Left ventricle myocardium inferior (tissue), 1 donor: ENCODE data around the gene NRROS. TPM values are rescaled to one million over a fixed set of nuclear protein-coding genes. Genes with fewer than 3 reads are reported as not detected.
A peak's percentile ranks its signal among the peaks of the same experiment; 100 is the strongest.

ENCODE experiments used
- DNase-seq: peaks from one replicate; pipeline ENCODE4 v3.0.0-alpha.2; 2020
- H3K27ac ChIP-seq: fragments of 200-600 bp; replicated peaks from 2 replicates; pipeline ENCODE4 v1.8.0; 2021
- H3K27me3 ChIP-seq: fragments of 200-600 bp; 2 replicates; pipeline ENCODE4 v1.8.0; 2021; ENCODE audit warnings: low read depth
- H3K36me3 ChIP-seq: fragments of 200-600 bp; 2 replicates; pipeline ENCODE4 v1.8.0; 2021
- H3K4me1 ChIP-seq: fragments of 200-600 bp; 2 replicates; pipeline ENCODE4 v1.8.0; 2021
- H3K4me3 ChIP-seq: fragments of 200-600 bp; 2 replicates; pipeline ENCODE4 v1.8.0; 2021; ENCODE audit warnings: mild to moderate bottlenecking, moderate library complexity
- H3K9me3 ChIP-seq: fragments of 200-600 bp; replicated peaks from 2 replicates; pipeline ENCODE4 v1.8.0; 2021
- CTCF ChIP-seq: fragments of 200-600 bp; IDR thresholded peaks from 2 replicates; pipeline ENCODE4 v1.8.0; 2021; ENCODE audit warnings: antibody characterized with exemption, mild to moderate bottlenecking, borderline replicate concordance
- intact Hi-C: fragments of 100-400 bp; cut with micrococcal nuclease; formaldehyde crosslinking; loops from one replicate; pipeline ENCODE4 v1.11.0; 2022
- total RNA-seq: library from RNA; stranded (reverse); fragmentation: NEBNext Ultra II Directional; extraction: Animal tissue kit (Norgen Biotek cat#: 25700); gene quantifications from one replicate; pipeline ENCODE4 v1.2.1, GENCODE V29; 2021
- donor health status: DM: no; HTN: yes; CAD: no; lungs with severe emphysema.

Gene NRROS
- total RNA-seq, 1 donor from 2014 or later = 2.4 TPM

GRCh38 chr3:196620161-196620604 is 19.3 kb upstream of the NRROS start:
- no peaks in the 10 kb centered on the region for H3K9me3 ChIP-seq
- intact Hi-C loops = no loop called here
- no peak for TF ChIP-seq CTCF
- no peak for DNase-seq
- H3K36me3 ChIP-seq = no peaks in the 10 kb centered on the region
- H3K27ac ChIP-seq = peak overlapping the region; percentile 64
- H3K27me3 ChIP-seq = no peaks in the 10 kb centered on the region
- H3K4me3 ChIP-seq = no peak overlapping the region
- peaks cover 7% of the 10 kb centered on the region for H3K4me1 ChIP-seq

- Histone ChIP-seq H3K27ac (peak overlapping the region; percentile 64), H3K36me3 (no peaks in the 10 kb centered on the region), H3K9me3 (no peaks in the 10 kb centered on the region), H3K4me3 (no peak overlapping the region), H3K4me1 (peaks cover 7% of the 10 kb centered on the region), H3K27me3 (no peaks in the 10 kb centered on the region)
- no peak for TF ChIP-seq CTCF
- no peak for DNase-seq
- intact Hi-C loops = no loop called here
Observed at GRCh38 chr3:196620684-196621083, 18.8 kb upstream of the NRROS start.

- intact Hi-C loops = no loop called here
- TF ChIP-seq CTCF = no peak
- Histone ChIP-seq H3K4me1 (peaks cover 7% of the 10 kb centered on the region), H3K4me3 (no peak overlapping the region), H3K27ac (no peak overlapping the region), H3K27me3 (no peaks in the 10 kb centered on the region), H3K9me3 (no peaks in the 10 kb centered on the region), H3K36me3 (no peaks in the 10 kb centered on the region)
- DNase-seq = no peak
Observed at GRCh38 chr3:196621611-196622010, 17.9 kb upstream of the NRROS start.

- Histone ChIP-seq H3K27ac (peak overlapping the region; percentile 62), H3K9me3 (no peaks in the 10 kb centered on the region), H3K27me3 (no peaks in the 10 kb centered on the region), H3K4me3 (no peak overlapping the region), H3K4me1 (peaks cover 7% of the 10 kb centered on the region), H3K36me3 (no peaks in the 10 kb centered on the region)
- no peak for DNase-seq
- no peak for TF ChIP-seq CTCF
- intact Hi-C loops = no loop called here
Observed at GRCh38 chr3:196624067-196624790, 15.3 kb upstream of the NRROS start.

GRCh38 chr3:196624907-196625306 is 14.6 kb upstream of the NRROS start:
- Histone ChIP-seq H3K4me1 (peaks cover 5% of the 10 kb centered on the region), H3K27me3 (no peaks in the 10 kb centered on the region), H3K27ac (peak overlapping the region; percentile 62), H3K4me3 (no peak overlapping the region), H3K9me3 (no peaks in the 10 kb centered on the region), H3K36me3 (no peaks in the 10 kb centered on the region)
- intact Hi-C loops = no loop called here
- peak; percentile 56 for DNase-seq
- TF ChIP-seq CTCF = no peak
